K562 (cell line): ENCODE data around the gene DYNC1I1.

Experiments
- CTCF ChIP-seq, 3 experiments: IDR thresholded peaks in 2 of 3; conservative IDR thresholded peaks in 1 of 3; 2 replicates each; pipeline ENCODE4 v1.5.1; 2011 to 2012; ENCODE audit warnings: low read length in 3 of 3, mild to moderate bottlenecking in 3 of 3, control low read depth in 2 of 3, improper control_type of control experiment in 1 of 3, inconsistent platforms in 1 of 3, low read depth in 1 of 3, mixed read lengths in 1 of 3, moderate library complexity in 1 of 3; ENCODE audit not compliant: insufficient read depth in 2 of 3
- ZNF143 ChIP-seq: sonication (generic); formaldehyde crosslinking; IDR thresholded peaks from 2 replicates; pipeline ENCODE4 v1.9.0; 2022; ENCODE audit warnings: mild to moderate bottlenecking, missing genetic modification reagents

- TF ChIP-seq CTCF (IDR thresholded peaks at IDR 0.05 in 2 of 3, conservative IDR thresholded peaks at IDR 0.05 in 1 of 3; ENCODE audit: insufficient read depth in 2 of 3, low read depth in 1 of 3, low read length in 3 of 3) (no peak), ZNF143 (CRISPR knock-in tag) (no peak)
Measured at GRCh38 chr7:95861041-95861440, 88.7 kb downstream of the DYNC1I1 start.
